OCI-LY7 (cell line): ENCODE data around the gene SHC2. TPM values are rescaled to one million over a fixed set of nuclear protein-coding genes. Genes with fewer than 3 reads are reported as not detected.

Experiments
- BruUV-seq: library from RNA; stranded (reverse); fragments of 400-500 nt; replicated peaks from 2 replicates; lab custom pipeline; 2021; lab: Mats Ljungman, UMichigan
- CTCF ChIA-PET: fragments of 300-600 bp; sonication (Branson Sonifier 250); formaldehyde crosslinking; loops from one replicate; lab custom pipeline; 2022; ENCODE audit warnings: antibody characterized with exemption; ENCODE audit not compliant: unreplicated experiment; lab: Charles Lee
- POLR2A ChIA-PET: fragments of 300-600 bp; sonication (Branson Sonifier 250); formaldehyde crosslinking; loops from one replicate; lab custom pipeline; 2022; ENCODE audit warnings: antibody characterized with exemption; lab: Charles Lee
- DNase-seq: peaks from one replicate; pipeline ENCODE4 v3.0.0-alpha.2; 2015; ENCODE audit warnings: low spot score
- H2AFZ ChIP-seq: fragments of 200-600 bp; sonication (generic), shearing (Covaris generic); 2 replicates; pipeline ENCODE4 v1.6.1; 2014; ENCODE audit warnings: mild to moderate bottlenecking, antibody characterized with exemption, low read length, moderate library complexity
- H3K27ac ChIP-seq: fragments of 200-600 bp; sonication (generic); 2 replicates; pipeline ENCODE4 v1.5.1; 2014; ENCODE audit warnings: mixed run types, low read depth, mild to moderate bottlenecking, moderate library complexity, low read length, inconsistent platforms; ENCODE audit not compliant: poor library complexity, severe bottlenecking
- H3K36me3 ChIP-seq: fragments of 200-600 bp; sonication (generic); 2 replicates; pipeline ENCODE4 v1.6.1; 2014; ENCODE audit warnings: mild to moderate bottlenecking, antibody characterized with exemption, low read length, moderate library complexity, mixed read lengths; ENCODE audit not compliant: insufficient read depth
- H3K4me1 ChIP-seq: fragments of 200-600 bp; sonication (generic); 2 replicates; pipeline ENCODE4 v1.5.1; 2014; ENCODE audit warnings: mild to moderate bottlenecking, low read length; ENCODE audit not compliant: insufficient read depth, poor library complexity, severe bottlenecking
- H3K4me2 ChIP-seq: fragments of 200-600 bp; sonication (generic); 2 replicates; pipeline ENCODE4 v1.6.1; 2014; ENCODE audit warnings: mild to moderate bottlenecking, low read length
- H3K4me3 ChIP-seq: fragments of 200-600 bp; sonication (generic); 2 replicates; pipeline ENCODE4 v1.5.1; 2014; ENCODE audit warnings: mild to moderate bottlenecking, low read depth, low read length; ENCODE audit not compliant: poor library complexity, severe bottlenecking
- H3K79me2 ChIP-seq: fragments of 200-600 bp; sonication (generic); 2 replicates; pipeline ENCODE4 v1.6.1; 2016; ENCODE audit warnings: low read depth, mild to moderate bottlenecking, low read length, moderate library complexity, mixed read lengths; ENCODE audit not compliant: insufficient read depth
- H3K9me2 ChIP-seq: fragments of 200-600 bp; sonication (generic); 2 replicates; pipeline ENCODE4 v1.6.1; 2016; ENCODE audit warnings: mild to moderate bottlenecking, low read length, mixed read lengths; ENCODE audit not compliant: insufficient read depth
- H3K9me3 ChIP-seq: fragments of 200-600 bp; sonication (generic); 2 replicates; pipeline ENCODE4 v1.6.1; 2014; ENCODE audit warnings: mild to moderate bottlenecking, mixed run types, low read length, mixed read lengths
- H4K20me1 ChIP-seq: fragments of 200-600 bp; sonication (generic); 2 replicates; pipeline ENCODE4 v1.6.1; 2014; ENCODE audit warnings: mild to moderate bottlenecking, antibody characterized with exemption, low read length, moderate library complexity, mixed read lengths; ENCODE audit not compliant: insufficient read depth
- CTCF ChIP-seq: fragments of 200-600 bp; sonication (generic); conservative IDR thresholded peaks from 2 replicates; pipeline ENCODE4 v1.5.1; 2014; ENCODE audit warnings: mild to moderate bottlenecking, antibody characterized with exemption, low read length, moderate library complexity, mixed read lengths
- EZH2phosphoT487 ChIP-seq: fragments of 200-600 bp; sonication (generic); IDR thresholded peaks from 2 replicates; pipeline ENCODE4 v1.6.1; 2018; ENCODE audit warnings: low read depth, borderline replicate concordance, mild to moderate bottlenecking, mixed run types, antibody characterized with exemption, low read length, moderate library complexity, mixed read lengths
- intact Hi-C: fragments of 100-400 bp; cut with micrococcal nuclease; formaldehyde crosslinking; loops from one replicate; pipeline ENCODE4 v1.10.0; 2022; ENCODE audit not compliant: unreplicated experiment
- total RNA-seq, 2 experiments: library from RNA; depleted of rRNA in 1 of 2; stranded (reverse); fragments of >200 nt in 1 of 2; shearing (Covaris generic) in 1 of 2; gene quantifications; 2 replicates each; pipeline ENCODE4 v1.2.3, GENCODE V29; 2014 to 2022

SHC2 gene
- total RNA-seq, 2 experiments from 2014 or later: 0.28 to 0.65 TPM

GRCh38 chr19:370641-371330 is 90.0 kb downstream of the SHC2 start:
- Histone ChIP-seq H3K4me2 (no peak overlapping the region), H2AFZ (no peak overlapping the region), H3K36me3 (no peaks in the 10 kb centered on the region), H3K27ac (no peak overlapping the region), H3K9me2 (no peaks in the 10 kb centered on the region), H4K20me1 (no peaks in the 10 kb centered on the region), H3K4me1 (peaks cover 10% of the 10 kb centered on the region), H3K79me2 (no peaks in the 10 kb centered on the region), H3K9me3 (no peaks in the 10 kb centered on the region), H3K4me3 (no peak overlapping the region)
- no TSS peak for BruUV-seq
- TF ChIP-seq EZH2phosphoT487 (no peak), CTCF (no peak)
- POLR2A ChIA-PET: interaction anchor here (0.5 kb wide), 1 partner anchor 233 kb away, joined by 6 read pairs; no protein-coding TSS in a partner anchor
- no peak for DNase-seq
- CTCF ChIA-PET: interaction anchor here (1.3 kb wide), 1 partner anchor 136 kb away, joined by 3 read pairs; no protein-coding TSS in a partner anchor
- intact Hi-C loops: no loop called here

GRCh38 chr19:369876-370275 is 91.0 kb downstream of the SHC2 start:
- H3K36me3 ChIP-seq: no peaks in the 10 kb centered on the region
- TF ChIP-seq EZH2phosphoT487 (no peak), CTCF (no peak)
- no peaks in the 10 kb centered on the region for H3K79me2 ChIP-seq
- no peaks in the 10 kb centered on the region for H3K9me2 ChIP-seq
- no peaks in the 10 kb centered on the region for H4K20me1 ChIP-seq
- H3K9me3 ChIP-seq: no peaks in the 10 kb centered on the region
- H3K4me2 ChIP-seq: no peak overlapping the region
- no peak overlapping the region for H3K4me3 ChIP-seq
- ChIA-PET POLR2A (no interaction called here), CTCF (no interaction called here)
- H2AFZ ChIP-seq: no peak overlapping the region
- H3K27ac ChIP-seq: no peak overlapping the region
- BruUV-seq: no TSS peak
- H3K4me1 ChIP-seq: peaks cover 10% of the 10 kb centered on the region
- intact Hi-C loops: no loop called here
- DNase-seq: no peak

GRCh38 chr19:369256-369655 is 91.6 kb downstream of the SHC2 start:
- Histone ChIP-seq H3K9me3 (no peaks in the 10 kb centered on the region), H3K4me2 (no peak overlapping the region), H3K9me2 (no peaks in the 10 kb centered on the region), H3K4me1 (peaks cover 10% of the 10 kb centered on the region), H3K4me3 (no peak overlapping the region), H3K27ac (no peak overlapping the region), H3K36me3 (no peaks in the 10 kb centered on the region), H3K79me2 (no peaks in the 10 kb centered on the region), H2AFZ (no peak overlapping the region), H4K20me1 (no peaks in the 10 kb centered on the region)
- no TSS peak for BruUV-seq
- DNase-seq: no peak
- POLR2A ChIA-PET: no interaction called here
- no peak for TF ChIP-seq CTCF
- TF ChIP-seq EZH2phosphoT487: no peak
- intact Hi-C loops: no loop called here
- CTCF ChIA-PET: interaction anchor here (0.7 kb wide), 1 partner anchor 14 kb away, joined by 3 read pairs; no protein-coding TSS in a partner anchor
